GM21360 (cell line): ENCODE measurements around the gene CNOT11.
"Not testable (repeated sequence)": the region's sequence is repeated elsewhere in the genome, so short reads cannot be mapped to it uniquely, and the experiment has no call there.

Source experiments
- ATAC-seq: cut with Tn5 transposase; IDR thresholded peaks from one replicate; pipeline ENCODE4 v1.9.1; 2021; ENCODE audit warnings: mild to moderate bottlenecking, moderate library complexity; ENCODE audit not compliant: unreplicated experiment

The CNOT11 gene

GRCh38 chr2:101244899-101245298 is 7.8 kb upstream of the CNOT11 start:
- ATAC-seq, result not testable (repeated sequence)

- not testable (repeated sequence) for ATAC-seq
These were observed 7.2 kb upstream of the CNOT11 start for GRCh38 chr2:101245468-101245867.

- not testable (repeated sequence) for ATAC-seq
These were observed 3.9 kb upstream of the CNOT11 start for GRCh38 chr2:101248756-101249155.

- no peak for ATAC-seq
These were observed 2.9 kb upstream of the CNOT11 start for GRCh38 chr2:101249826-101250225.

GRCh38 chr2:101251246-101251781 is 1.4 kb upstream of the CNOT11 start:
- ATAC-seq, result not testable (repeated sequence)

GRCh38 chr2:101251844-101252407 is 760 bp upstream of the CNOT11 start:
- ATAC-seq, result peak; percentile 48

- peak; percentile 47 for ATAC-seq
These were observed 472 bp downstream of the CNOT11 start for GRCh38 chr2:101253013-101253702.

GRCh38 chr2:101253703-101254450 is 1.2 kb downstream of the CNOT11 start:
- ATAC-seq, result no peak

- no peak for ATAC-seq
These were observed 2.8 kb downstream of the CNOT11 start for GRCh38 chr2:101255501-101255900.

GRCh38 chr2:101256316-101256715 is 3.6 kb downstream of the CNOT11 start:
- no peak for ATAC-seq

- ATAC-seq, result no peak
These were observed 6.1 kb downstream of the CNOT11 start for GRCh38 chr2:101258804-101259203.

- no peak for ATAC-seq
These were observed 9.5 kb downstream of the CNOT11 start for GRCh38 chr2:101262142-101262541.

- ATAC-seq, result no peak
These were observed 10.7 kb downstream of the CNOT11 start for GRCh38 chr2:101263377-101263800.

- no peak for ATAC-seq
These were observed 11.8 kb downstream of the CNOT11 start for GRCh38 chr2:101264360-101264939.

GRCh38 chr2:101265893-101266499 is 13.3 kb downstream of the CNOT11 start:
- no peak for ATAC-seq

- no peak for ATAC-seq
These were observed 15.3 kb downstream of the CNOT11 start for GRCh38 chr2:101267671-101268656.

GRCh38 chr2:101270700-101271259 is 18.1 kb downstream of the CNOT11 start:
- ATAC-seq, result no peak

GRCh38 chr2:101272045-101272784 is 19.5 kb downstream of the CNOT11 start:
- peak; percentile 92 for ATAC-seq

GRCh38 chr2:101273056-101273455 is 20.4 kb downstream of the CNOT11 start:
- no peak for ATAC-seq
